ENCODE data around the gene SBK2. TPM values are rescaled to one million over a fixed set of nuclear protein-coding genes. Genes with fewer than 3 reads are reported as not detected.

SBK2 gene
- total RNA-seq, 2 donors from 2014 or later: 111 to 172 TPM

DNA sequence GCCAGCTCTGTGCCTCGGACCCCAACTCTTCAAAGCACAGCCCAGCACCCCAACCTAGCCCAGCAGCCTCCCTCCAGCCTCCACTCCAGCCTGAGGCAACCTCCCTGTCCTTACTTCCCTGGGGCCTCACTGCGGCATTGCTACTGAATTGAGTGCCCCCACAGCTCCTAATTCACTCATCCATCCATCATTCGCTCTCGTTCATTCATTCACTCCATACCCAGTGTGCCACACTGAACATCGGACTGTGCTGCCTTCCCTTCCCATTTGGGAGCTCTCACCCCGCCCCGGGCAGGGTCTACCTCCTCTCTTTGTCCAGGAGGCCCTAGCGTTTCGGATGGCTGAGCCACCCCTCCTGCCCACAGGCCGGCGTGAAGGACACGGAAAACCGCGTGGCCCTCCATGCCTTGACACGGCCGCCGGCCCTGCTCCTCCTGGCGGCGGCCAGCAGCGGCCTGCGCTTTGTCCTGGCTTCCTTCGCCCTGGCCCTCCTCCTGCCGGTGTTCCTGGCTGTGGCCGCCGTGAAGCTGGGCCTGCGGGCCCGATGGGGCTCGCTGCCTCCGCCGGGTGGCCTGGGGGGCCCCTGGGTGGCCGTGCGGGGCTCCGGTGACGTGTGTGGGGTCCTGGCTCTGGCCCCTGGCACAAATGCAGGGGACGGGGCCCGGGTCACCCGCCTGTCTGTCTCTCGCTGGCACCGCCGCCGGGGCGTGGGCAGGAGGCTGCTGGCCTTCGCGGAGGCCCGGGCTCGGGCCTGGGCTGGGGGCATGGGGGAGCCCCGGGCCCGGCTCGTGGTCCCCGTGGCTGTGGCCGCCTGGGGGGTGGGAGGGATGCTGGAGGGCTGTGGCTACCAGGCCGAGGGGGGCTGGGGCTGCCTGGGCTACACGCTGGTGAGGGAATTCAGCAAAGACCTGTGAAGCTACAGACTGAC, 50.6 kb downstream of the SBK2 start:
- Histone ChIP-seq H3K36me3 (peaks cover 11% of the 10 kb centered on the region), H3K9me3 (no peaks in the 10 kb centered on the region), H3K27ac (peak overlapping the region; percentile 89), H3K27me3 (no peaks in the 10 kb centered on the region), H3K4me3 (peak overlapping the region in 1 of 2 donors; percentile 19), H3K4me1 (peaks cover 0 to 61% of the 10 kb centered on the region in 2 donors)
- no peak for DNase-seq (ENCODE audit: low spot score)
- TF ChIP-seq, protein P1, sequence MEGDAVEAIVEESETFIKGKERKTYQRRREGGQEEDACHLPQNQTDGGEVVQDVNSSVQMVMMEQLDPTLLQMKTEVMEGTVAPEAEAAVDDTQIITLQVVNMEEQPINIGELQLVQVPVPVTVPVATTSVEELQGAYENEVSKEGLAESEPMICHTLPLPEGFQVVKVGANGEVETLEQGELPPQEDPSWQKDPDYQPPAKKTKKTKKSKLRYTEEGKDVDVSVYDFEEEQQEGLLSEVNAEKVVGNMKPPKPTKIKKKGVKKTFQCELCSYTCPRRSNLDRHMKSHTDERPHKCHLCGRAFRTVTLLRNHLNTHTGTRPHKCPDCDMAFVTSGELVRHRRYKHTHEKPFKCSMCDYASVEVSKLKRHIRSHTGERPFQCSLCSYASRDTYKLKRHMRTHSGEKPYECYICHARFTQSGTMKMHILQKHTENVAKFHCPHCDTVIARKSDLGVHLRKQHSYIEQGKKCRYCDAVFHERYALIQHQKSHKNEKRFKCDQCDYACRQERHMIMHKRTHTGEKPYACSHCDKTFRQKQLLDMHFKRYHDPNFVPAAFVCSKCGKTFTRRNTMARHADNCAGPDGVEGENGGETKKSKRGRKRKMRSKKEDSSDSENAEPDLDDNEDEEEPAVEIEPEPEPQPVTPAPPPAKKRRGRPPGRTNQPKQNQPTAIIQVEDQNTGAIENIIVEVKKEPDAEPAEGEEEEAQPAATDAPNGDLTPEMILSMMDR (IDR thresholded peaks at IDR 0.05): peak in 1 of 2 donors; percentile 41

DNA sequence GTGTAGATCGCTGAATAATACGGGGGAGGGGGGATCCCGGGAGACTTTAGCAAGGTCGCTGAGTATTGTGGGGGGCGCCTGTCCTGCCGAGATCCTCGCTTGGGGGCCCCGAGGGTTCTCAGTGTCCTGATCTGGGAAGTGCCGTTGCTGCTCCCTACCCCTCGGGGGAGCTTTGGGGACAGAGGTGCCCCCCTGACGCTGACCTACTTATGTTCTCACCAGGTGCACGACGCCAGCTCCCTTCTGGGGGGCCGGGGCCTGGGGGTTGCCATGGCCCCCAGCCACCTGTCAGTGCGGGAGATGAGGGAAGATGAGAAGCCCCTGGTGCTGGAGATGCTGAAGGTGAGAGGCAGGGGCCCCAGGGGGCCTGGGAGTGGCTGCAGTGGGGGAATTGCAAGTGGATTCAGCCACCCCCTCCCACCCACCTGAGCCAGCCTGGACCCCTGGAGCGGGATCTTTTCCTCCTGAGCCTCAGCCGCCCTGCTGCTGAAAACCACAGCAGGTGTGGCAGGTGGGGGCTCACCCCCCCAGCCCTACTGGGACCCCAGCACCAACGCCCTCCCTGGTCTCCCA, 51.4 kb downstream of the SBK2 start:
- Histone ChIP-seq H3K4me1 (peaks cover 0 to 60% of the 10 kb centered on the region in 2 donors), H3K36me3 (peaks cover 11% of the 10 kb centered on the region), H3K4me3 (peak overlapping the region; percentile 45 to 66), H3K27me3 (no peaks in the 10 kb centered on the region), H3K27ac (peak overlapping the region; percentile 89), H3K9me3 (no peaks in the 10 kb centered on the region)
- TF ChIP-seq, protein P1 (IDR thresholded peaks at IDR 0.05): no peak
- DNase-seq (ENCODE audit: low spot score): no peak

DNA sequence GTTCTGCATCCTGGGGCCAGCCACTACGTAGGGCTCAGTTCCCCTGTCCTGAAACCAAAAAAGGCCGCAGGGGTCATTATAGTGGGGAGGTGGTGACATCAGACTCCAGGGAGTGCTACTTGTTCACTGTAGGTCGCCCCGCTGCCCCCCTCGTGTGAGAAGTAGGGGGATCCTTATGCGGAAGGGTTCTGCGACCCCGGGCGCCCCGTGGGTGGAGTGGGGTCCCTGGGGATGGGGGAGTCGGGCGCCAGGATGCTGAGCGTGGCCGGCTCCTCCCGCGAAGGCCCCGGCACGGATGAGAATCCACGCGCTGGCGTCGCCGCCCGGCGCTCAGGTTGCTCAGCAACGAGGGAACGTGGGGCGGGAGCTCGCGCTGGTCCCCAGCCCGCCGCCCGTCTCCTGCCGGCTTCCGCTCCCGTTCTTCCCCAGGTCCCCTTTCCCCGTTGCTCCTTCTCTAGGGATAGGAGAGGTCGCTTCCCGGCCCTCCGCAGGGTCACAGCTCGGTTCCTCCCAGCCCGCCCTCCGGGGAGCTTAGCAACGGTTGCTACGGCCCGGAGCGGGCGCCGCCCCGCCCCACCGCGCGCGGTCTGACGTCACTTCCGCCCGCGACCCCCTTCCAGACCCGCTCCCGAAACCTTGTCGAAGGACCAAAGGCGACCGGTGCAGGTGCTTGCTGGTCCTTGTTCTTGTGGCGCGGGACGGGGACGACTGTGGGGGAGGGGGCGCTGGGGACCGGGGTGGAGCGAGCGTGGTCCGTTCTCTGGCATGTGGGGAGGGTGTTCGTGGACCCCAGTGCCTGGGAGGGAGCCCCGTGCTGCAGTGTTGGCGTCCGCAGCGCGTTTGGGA, 52.1 kb downstream of the SBK2 start, which contains the start of gene NAT14:
TSS of gene NAT14 (plus strand) at position 596 of the 846 bp plus-strand sequence. CDS start 521 bp downstream, outside the sequence.
- peaks cover 11% of the 10 kb centered on the region for H3K36me3 ChIP-seq
- no peaks in the 10 kb centered on the region for H3K27me3 ChIP-seq
- peaks cover 0 to 60% of the 10 kb centered on the region in 2 donors for H3K4me1 ChIP-seq
- TF ChIP-seq, protein P1 (IDR thresholded peaks at IDR 0.05): no peak
- no peaks in the 10 kb centered on the region for H3K9me3 ChIP-seq
- H3K27ac ChIP-seq: peak within 1 kb of the TSS; percentile 89
- no peak for DNase-seq (ENCODE audit: low spot score)
- H3K4me3 ChIP-seq: peak within 1 kb of the TSS; percentile 45 to 66

DNA sequence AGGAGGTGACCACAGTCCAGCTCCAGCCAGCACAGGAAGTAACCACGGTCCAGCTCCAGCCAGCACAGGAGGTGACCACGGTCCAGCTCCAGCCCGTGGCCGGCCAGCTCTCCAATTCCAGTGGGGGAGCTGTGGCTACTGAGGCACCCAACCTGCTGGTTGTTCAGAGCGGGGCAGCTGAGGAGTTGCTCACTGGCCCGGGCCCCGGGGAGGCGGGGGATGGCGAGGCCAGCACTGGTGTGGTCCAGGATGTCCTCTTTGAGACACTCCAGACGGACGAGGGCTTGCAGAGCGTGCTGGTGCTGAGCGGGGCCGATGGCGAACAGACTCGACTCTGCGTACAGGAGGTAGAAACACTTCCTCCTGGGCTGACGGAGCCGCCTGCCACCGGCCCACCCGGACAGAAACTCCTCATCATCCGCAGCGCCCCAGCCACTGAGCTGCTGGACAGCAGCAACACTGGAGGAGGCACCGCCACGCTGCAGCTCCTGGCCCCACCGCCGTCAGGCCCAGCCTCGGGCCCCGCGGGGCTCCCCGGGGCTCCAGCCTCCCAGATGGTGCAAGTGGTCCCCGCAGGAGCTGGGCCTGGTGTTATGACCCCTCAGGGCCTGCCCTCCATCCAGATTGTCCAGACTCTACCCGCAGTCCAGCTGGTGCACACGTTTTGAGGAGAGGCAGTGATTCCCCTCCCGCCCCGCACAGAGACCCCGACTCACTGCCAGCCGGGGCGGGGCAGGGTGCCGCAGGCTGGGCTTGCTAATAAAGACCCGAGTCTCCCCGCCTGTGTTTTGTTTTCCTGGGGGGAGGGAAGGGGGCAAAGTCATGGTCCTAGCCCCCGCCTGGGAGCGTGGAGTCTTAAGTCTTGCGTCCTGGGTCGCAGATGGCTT, 53.0 kb downstream of the SBK2 start:
- peaks cover 0 to 62% of the 10 kb centered on the region in 2 donors for H3K4me1 ChIP-seq

More for the DNA sequence above, 53.0 kb downstream of the SBK2 start:
- Histone ChIP-seq H3K4me3 (peak overlapping the region in 1 of 2 donors; percentile 66), H3K9me3 (no peaks in the 10 kb centered on the region), H3K36me3 (peaks cover 11% of the 10 kb centered on the region), H3K27me3 (no peaks in the 10 kb centered on the region), H3K27ac (peak overlapping the region; percentile 89)
- DNase-seq (ENCODE audit: low spot score): no peak
- TF ChIP-seq, protein P1 (IDR thresholded peaks at IDR 0.05): no peak

Data from right atrium auricular region (tissue), 2 donors.